Activated effector memory CD4-positive, alpha-beta T cell treated with anti-CD3 and anti-CD28 coated beads, Interleukin-2, amount 50 U/mL, for 16 hours (primary cell): ENCODE data around the gene ATP10A.

Experiments used
- DNase-seq: peaks from one replicate; pipeline ENCODE4 v3.0.0-alpha.2; 2020

ATP10A gene

DNA sequence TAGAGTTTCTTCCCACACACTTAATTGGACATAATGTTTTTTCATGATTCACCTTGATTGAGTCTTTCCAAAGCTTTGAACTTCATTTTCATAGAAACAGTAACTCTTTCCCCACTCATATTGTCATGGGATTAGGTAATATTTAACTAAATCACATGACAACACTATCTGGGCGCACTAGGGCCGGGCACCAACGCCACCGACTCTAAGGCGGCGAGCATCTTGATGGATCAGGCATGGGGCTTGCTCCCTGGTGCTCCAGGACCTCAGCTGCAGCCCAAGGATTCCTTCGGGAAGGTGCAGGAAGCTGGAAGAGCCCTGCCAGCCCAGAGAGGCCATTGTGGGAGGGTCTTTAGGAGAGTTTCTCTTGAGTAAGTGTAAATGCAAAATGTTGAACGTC is 231.2 kb downstream of the ATP10A start:
- no peak for DNase-seq
